Gastrocnemius medialis (tissue), 4 donors: ENCODE results near the gene SCP2.

Source experiments
- POLR2A ChIP-seq, 2 donors: fragments of 450-650 bp; IDR thresholded peaks; one replicate each; pipeline ENCODE4 v1.6.1; 2017; ENCODE audit warnings: antibody characterized with exemption in 2 of 2, mild to moderate bottlenecking in 2 of 2, moderate library complexity in 2 of 2
- TF ChIP-seq, protein P1 (sequence below), 5 experiments: fragments of 450-650 bp in 3 of 5; fragments of 200-600 bp in 2 of 5; sonication (generic) in 2 of 5; IDR thresholded peaks in 4 of 5; conservative IDR thresholded peaks in 1 of 5; 1 replicate in 4 of 5; 2 replicates in 1 of 5; pipeline ENCODE4 v1.5.1; 2016 to 2019; ENCODE audit warnings: antibody characterized with exemption in 5 of 5, mild to moderate bottlenecking in 3 of 5, moderate library complexity in 3 of 5

DNA sequence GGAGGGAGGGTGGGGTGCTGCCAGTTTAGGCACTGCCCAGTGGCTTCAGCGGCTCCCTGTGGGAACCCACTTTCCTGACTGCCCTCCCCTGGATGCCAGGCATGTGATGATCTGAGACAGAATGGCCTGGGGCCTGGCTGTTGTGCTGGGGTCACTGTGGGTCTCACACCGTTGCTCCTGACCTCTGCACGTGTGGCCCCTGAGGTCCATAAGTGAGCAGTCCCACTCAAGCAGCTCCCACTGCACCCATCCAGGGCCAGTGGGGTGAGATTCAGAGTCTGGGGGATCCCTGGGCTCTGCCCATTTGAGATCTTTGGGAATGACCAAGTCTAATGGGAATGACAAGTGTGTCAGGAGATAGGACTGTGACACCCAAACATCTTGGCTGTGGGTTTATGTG is 153.0 kb downstream of the SCP2 start:
- TF ChIP-seq, protein P1, sequence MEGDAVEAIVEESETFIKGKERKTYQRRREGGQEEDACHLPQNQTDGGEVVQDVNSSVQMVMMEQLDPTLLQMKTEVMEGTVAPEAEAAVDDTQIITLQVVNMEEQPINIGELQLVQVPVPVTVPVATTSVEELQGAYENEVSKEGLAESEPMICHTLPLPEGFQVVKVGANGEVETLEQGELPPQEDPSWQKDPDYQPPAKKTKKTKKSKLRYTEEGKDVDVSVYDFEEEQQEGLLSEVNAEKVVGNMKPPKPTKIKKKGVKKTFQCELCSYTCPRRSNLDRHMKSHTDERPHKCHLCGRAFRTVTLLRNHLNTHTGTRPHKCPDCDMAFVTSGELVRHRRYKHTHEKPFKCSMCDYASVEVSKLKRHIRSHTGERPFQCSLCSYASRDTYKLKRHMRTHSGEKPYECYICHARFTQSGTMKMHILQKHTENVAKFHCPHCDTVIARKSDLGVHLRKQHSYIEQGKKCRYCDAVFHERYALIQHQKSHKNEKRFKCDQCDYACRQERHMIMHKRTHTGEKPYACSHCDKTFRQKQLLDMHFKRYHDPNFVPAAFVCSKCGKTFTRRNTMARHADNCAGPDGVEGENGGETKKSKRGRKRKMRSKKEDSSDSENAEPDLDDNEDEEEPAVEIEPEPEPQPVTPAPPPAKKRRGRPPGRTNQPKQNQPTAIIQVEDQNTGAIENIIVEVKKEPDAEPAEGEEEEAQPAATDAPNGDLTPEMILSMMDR (IDR thresholded peaks at IDR 0.05 in 4 of 5, conservative IDR thresholded peaks at IDR 0.05 in 1 of 5): no peak
- TF ChIP-seq POLR2A (IDR thresholded peaks at IDR 0.05): no peak
